ENCODE results near the gene DDX23.

- TF ChIP-seq, protein P1, sequence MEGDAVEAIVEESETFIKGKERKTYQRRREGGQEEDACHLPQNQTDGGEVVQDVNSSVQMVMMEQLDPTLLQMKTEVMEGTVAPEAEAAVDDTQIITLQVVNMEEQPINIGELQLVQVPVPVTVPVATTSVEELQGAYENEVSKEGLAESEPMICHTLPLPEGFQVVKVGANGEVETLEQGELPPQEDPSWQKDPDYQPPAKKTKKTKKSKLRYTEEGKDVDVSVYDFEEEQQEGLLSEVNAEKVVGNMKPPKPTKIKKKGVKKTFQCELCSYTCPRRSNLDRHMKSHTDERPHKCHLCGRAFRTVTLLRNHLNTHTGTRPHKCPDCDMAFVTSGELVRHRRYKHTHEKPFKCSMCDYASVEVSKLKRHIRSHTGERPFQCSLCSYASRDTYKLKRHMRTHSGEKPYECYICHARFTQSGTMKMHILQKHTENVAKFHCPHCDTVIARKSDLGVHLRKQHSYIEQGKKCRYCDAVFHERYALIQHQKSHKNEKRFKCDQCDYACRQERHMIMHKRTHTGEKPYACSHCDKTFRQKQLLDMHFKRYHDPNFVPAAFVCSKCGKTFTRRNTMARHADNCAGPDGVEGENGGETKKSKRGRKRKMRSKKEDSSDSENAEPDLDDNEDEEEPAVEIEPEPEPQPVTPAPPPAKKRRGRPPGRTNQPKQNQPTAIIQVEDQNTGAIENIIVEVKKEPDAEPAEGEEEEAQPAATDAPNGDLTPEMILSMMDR (IDR thresholded peaks at IDR 0.05): no peak
- no peak for TF ChIP-seq POLR2A (IDR thresholded peaks at IDR 0.05)
Measured at GRCh38 chr12:48868451-48868850, 16.5 kb upstream of the DDX23 start.
